Activated effector memory CD4-positive, alpha-beta T cell treated with anti-CD3 and anti-CD28 coated beads, Interleukin-2, amount 50 U/mL, for 16 hours (primary cell): ENCODE measurements around the gene GABARAP.

ENCODE experiments used
- DNase-seq: peaks from one replicate; pipeline ENCODE4 v3.0.0-alpha.2; 2020

GABARAP gene

DNA sequence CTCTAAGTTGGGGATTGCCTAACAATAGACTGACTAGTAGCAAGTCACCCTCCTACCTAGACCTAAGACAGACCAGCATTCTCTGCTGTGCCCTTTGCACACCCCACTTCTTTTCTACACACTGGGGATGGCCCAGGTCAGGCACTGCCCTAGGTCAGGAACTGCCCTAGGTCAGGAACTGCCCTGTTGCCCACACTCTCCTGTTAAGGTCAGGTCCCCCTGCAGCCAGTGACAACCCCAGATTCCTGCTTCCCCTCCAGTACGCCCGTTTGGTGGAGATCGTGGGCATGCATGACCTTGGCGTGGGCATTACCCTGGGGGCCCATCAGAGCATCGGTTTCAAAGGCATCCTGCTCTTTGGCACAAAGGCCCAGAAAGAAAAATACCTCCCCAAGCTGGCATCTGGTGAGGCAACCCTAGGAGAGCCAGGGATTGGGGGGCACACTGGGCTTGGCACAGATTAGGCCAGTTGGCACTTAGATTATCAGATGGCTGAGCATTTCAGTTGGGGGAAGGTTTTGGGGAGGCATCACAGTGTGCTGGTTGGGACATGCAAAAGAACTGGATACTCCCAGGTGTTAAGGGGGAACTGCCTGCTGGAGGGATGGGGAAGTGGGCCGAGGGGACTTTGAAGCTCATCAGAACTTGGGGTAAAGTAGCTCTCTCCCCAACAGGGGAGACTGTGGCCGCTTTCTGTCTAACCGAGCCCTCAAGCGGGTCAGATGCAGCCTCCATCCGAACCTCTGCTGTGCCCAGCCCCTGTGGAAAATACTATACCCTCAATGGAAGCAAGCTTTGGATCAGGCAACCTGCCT is 20.8 kb downstream of the GABARAP start:
- no peak for DNase-seq

DNA sequence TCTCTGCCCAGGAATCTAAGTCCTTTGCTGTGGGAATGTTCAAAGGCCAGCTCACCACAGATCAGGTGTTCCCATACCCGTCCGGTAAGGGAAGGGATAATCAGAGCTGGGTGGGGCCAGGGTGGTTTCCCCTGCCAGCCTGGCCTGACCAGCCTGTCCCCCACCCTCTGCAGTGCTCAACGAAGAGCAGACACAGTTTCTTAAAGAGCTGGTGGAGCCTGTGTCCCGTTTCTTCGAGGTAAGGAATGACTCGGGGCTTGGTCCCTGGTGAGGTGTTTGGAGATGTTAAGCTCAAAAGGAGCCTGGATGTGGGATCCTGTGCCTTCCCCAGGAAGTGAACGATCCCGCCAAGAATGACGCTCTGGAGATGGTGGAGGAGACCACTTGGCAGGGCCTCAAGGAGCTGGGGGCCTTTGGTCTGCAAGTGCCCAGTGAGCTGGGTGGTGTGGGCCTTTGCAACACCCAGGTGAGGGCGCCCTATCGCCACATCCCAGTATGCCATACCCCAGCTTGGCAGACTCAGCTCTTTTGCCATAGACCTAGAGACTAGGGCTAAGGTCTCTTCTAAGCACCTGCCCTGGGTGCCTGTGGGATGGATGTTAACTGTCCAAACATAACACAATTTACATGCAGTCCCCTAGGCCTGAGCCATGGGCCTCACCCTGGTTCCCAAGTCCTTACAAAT is 21.5 kb downstream of the GABARAP start:
- DNase-seq = peak; percentile 86

DNA sequence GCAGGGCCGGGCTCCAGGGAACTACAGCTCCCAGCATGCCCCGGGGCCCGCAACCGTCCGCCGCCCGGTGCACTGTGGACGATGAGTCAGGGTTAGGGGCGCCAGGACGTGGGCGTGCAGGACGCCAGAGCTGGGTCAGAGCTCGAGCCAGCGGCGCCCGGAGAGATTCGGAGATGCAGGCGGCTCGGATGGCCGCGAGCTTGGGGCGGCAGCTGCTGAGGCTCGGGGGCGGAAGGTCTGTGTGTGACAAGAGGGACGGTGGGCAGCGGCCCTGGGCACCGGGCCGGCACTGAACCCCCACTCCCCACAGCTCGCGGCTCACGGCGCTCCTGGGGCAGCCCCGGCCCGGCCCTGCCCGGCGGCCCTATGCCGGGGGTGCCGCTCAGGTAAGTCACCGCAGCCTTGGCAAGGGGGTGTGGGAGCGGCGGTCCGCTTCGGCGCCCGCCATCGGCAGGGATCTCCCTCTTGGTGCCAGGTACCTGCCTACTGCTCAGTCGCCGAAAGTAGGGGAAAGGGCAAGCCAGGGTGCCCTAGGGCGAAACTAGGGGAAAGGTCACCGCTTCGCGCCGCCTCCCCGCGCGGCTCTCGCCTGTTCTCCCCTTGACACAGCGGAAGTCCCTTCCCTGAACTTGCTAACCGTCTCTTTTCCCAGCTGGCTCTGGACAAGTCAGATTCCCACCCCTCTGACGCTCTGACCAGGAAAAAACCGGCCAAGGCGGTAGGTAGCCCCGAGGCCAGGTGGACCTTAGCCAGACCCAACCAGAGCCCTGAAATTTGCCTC is 22.2 kb downstream of the GABARAP start, which contains the start of the genes ACADVL and DLG4:
ACADVL (plus strand) TSS at position 127 of the 781 bp plus-strand sequence; CDS start at position 174, 47 bp downstream.
DLG4 (minus strand) TSS at position 25 of the 781 bp plus-strand sequence.
- peak; percentile 91 for DNase-seq

- no peak for DNase-seq
Observed at GRCh38 chr17:7219229-7219811, 22.9 kb downstream of the GABARAP start.

DNA sequence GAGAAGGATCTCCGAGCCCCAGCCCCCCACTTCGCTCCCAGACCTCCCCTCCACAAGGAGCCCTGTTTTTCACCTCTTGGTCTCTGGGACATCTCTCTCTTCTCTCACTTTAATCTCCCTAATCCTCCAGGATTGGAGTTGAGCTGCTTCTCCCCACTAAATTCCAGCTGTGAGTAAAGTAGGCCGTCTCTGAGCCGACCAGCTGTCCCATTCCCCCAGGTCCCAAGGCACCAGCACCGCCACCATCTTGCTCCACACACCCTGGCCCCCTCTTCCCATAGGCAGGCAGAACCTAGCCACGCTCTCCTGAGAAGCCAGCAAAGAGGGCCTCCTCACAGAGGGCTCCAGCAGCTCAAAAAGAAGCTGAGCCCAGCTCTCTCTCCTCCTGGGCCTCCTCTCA is 23.5 kb downstream of the GABARAP start:
- no peak for DNase-seq

DNA sequence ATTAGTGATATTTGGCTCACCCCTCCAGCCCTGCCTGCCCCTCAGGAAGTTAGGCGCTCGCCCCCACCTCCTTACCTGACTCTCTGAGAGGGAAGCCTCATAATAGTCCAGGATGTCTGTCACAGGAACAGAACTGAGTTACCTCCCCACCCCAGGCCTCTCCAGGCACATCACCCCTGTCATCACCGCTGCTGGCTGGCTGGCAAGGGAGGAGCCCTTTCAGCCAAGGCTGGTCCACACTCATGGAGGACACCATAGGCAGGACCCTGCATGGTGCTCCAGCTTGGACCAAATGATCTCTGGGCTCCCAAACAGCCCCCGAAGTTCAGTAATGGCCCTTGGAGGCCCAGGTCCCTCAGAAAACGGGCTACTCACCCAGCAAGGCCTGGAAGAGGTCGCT is 24.1 kb downstream of the GABARAP start:
- no peak for DNase-seq

DNA sequence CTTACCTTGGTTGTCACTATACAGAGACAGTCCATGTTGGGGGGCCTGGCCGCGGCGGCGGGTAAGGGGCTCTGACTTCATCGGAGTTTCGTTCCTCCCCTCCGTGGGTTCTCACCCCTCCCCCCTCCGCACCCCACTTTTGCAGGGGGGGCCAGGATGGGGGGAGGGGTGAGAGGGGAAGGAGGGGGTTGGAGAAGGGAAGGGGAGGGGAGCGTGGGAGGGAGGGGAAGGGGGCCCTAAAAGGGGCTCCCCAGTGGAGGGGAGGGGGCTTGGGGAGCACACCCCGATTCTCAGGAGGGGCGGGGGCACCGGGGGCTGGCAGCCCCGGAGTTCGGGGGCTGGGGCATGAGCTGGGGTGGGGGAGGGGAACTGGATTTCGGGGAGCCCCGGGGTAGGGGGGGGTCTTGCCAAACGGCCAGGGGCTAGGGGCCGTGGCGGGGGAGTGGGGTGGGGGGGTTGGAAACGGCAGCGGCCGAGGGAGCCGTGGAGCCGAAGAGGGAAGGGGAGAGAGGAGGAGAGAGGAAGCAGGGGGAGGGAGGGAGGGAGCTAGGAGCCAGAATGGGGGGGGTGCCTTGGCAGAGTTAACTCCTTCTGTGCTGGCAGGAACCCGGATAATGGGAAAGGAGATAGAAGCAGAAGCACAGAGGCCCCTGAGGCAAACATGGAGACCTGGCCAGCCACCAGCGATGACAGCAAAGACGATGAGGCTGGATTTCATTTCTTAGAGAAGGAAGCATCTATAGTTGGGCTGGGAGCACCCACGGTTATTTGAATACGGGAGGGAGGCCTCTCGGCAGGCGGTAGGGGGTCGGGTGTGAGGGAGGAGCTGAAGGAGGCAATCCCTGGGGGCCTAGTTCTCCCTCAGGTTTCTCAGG is 24.9 kb downstream of the GABARAP start:
- no peak for DNase-seq

GRCh38 chr17:7216242-7217112 is 25.8 kb downstream of the GABARAP start:
- no peak for DNase-seq

GRCh38 chr17:7215652-7216180 is 26.5 kb downstream of the GABARAP start:
- DNase-seq = no peak

- DNase-seq = no peak
Observed at GRCh38 chr17:7215136-7215638, 27.1 kb downstream of the GABARAP start.

DNA sequence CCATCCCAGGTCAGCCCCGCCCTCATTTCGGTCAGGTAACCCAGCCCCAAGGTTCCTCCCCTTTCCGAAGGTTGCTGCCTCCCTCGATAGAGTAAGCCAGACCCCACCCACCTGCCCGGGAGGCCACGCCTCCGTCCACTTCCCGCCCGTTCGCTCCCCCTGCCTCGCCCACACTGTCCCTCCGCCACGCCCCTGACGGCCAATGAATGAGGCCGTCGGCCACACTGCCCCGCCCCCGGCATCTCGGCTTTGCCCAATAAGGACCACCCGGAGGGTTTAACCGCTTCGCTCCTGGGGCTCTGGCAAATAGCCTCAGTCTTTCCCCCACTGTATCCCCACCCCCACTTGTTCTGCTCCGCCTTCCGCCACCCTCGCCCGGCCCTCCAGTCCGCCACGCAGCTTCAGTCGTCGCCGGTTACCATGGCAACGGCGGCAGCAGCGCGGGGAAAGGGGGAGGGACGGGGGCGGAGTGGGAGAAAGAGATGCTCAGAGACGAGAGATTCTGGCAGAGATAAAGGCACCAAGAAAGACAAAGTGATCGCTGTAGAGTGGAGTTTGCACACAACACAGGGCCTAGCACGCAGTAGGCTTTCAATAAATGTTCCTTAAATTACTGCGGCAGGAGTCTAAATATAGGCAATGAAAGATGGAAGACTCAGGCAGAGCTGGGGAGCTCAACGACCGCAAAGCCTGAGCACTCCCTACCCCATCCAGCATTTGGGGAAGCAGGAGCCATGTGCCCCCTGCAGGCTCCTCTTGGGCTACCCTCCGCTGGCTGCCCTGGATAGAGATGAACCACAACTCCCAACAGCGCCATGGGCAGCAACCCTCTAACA is 27.7 kb downstream of the GABARAP start:
- DNase-seq = peak; percentile 99

- peak; percentile 88 for DNase-seq
Observed at GRCh38 chr17:7213895-7214299, 28.4 kb downstream of the GABARAP start.

GRCh38 chr17:7211491-7212273 is 30.6 kb downstream of the GABARAP start:
- no peak for DNase-seq

GRCh38 chr17:7208754-7209460 is 33.3 kb downstream of the GABARAP start:
- no peak for DNase-seq

DNA sequence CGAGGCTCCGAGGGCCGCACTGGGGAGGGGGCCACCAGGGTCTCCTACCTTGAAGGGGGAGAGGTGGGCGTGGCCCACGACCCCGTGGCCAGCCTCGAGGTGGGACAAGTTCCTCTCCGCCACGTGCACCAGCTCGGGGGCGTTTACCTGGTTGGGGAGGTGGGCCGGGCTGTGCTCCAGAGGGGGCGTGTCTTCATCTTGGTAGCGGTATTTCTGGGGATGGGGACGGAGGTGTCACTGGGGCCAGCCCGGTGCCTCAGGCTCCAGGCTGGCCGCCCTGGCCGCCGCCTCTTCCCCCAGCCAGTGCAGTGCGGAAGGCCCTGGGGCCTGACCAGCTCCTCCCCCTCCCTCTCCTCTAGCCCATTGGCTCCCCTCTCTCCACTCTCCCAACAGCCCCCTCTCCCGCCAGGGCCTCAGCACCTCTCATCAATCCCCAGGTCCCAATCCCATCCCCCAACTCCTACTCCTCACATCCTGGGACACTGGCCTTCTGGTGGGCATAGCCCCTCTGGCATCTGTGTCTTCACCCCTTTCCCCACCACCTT is 34.1 kb downstream of the GABARAP start:
- no peak for DNase-seq

- DNase-seq = no peak
Observed at GRCh38 chr17:7207120-7208001, 34.9 kb downstream of the GABARAP start.

DNA sequence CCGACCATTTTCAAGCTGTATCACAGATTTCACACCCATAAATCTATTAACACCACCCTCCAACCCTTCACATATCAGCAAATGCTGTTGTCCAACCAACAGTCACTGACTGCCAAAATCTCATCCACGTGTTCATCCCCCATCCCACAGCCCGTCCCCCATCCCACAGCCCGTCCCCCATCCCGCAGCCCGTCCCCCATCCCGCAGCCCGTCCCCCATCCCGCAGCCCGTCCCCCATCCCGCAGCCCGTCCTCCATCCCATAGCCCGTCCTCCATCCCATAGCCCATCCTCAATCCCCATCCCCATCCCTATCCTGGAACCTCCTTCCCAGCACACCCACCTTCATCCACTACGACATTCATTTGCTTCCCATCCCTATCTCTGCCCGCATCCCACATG is 36.7 kb downstream of the GABARAP start:
- DNase-seq = no peak
